Retinal pigment epithelial cell (primary cell): ENCODE results near the gene TUT1.
A peak's percentile ranks its signal among the peaks of the same experiment; 100 is the strongest.
"Not testable (repeated sequence)": the region's sequence is repeated elsewhere in the genome, so short reads cannot be mapped to it uniquely, and the experiment has no call there.

Source experiments
- DNase-seq: peaks from one replicate; pipeline ENCODE4 v3.0.0-alpha.2; 2010; ENCODE audit warnings: low read depth
- H3K4me3 ChIP-seq: 2 replicates; pipeline ENCODE4 v1.5.1; 2011; ENCODE audit warnings: mild to moderate bottlenecking, low read length, control low read depth, moderate library complexity
- CTCF ChIP-seq: conservative IDR thresholded peaks from 2 replicates; pipeline ENCODE4 v1.5.1; 2011; ENCODE audit warnings: low read depth, low read length, control low read depth, inconsistent platforms

TUT1 gene

DNA sequence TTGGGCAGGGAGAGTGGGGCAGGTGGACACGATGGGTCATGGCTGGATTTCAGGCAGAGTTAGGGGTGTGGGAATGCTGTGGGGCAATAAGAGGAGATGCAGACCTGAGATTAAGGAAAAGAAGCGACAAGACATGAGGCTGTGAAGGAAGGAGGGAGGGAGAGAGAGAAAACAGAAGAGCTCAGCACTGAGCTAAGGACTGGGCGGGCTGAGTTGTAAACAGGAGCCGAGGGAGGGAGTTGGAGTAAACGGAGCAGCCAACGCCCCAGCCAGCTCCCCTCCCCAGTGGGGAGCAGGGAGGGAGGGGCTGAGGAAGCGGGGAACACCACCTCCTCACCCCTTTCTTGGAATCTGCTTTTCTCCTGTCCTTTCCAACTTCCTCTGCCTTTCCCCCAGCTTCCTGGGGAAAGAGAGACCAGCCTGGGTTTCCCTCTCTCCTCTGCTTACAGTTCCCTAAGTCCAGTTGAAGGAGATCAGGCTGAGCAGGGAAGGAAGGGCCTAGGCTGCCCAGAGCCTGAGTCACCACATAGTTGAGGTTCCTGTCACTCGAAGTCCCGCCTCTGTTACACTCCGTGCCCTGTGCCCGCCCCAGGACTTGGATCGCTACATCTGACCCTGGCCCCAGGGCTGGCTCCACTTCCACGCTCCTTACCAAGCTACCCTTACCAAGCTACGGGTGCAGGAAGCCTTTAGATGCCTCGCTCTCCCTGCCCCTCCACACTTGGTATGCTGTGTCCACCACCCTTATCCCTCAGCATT lies 38.1 kb downstream of the TUT1 start:
- no peak for TF ChIP-seq CTCF
- DNase-seq: peak; percentile 91
- H3K4me3 ChIP-seq: peak overlapping the region; percentile 26

- H3K4me3 ChIP-seq: peak overlapping the region; percentile 26
Observed at GRCh38 chr11:62552485-62553079, 38.7 kb downstream of the TUT1 start.

GRCh38 chr11:62550478-62550877 lies 40.8 kb downstream of the TUT1 start:
- H3K4me3 ChIP-seq, DNase-seq: not testable (repeated sequence)

More at GRCh38 chr11:62552485-62553079, 38.7 kb downstream of the TUT1 start:
- DNase-seq: no peak
- no peak for TF ChIP-seq CTCF

DNA sequence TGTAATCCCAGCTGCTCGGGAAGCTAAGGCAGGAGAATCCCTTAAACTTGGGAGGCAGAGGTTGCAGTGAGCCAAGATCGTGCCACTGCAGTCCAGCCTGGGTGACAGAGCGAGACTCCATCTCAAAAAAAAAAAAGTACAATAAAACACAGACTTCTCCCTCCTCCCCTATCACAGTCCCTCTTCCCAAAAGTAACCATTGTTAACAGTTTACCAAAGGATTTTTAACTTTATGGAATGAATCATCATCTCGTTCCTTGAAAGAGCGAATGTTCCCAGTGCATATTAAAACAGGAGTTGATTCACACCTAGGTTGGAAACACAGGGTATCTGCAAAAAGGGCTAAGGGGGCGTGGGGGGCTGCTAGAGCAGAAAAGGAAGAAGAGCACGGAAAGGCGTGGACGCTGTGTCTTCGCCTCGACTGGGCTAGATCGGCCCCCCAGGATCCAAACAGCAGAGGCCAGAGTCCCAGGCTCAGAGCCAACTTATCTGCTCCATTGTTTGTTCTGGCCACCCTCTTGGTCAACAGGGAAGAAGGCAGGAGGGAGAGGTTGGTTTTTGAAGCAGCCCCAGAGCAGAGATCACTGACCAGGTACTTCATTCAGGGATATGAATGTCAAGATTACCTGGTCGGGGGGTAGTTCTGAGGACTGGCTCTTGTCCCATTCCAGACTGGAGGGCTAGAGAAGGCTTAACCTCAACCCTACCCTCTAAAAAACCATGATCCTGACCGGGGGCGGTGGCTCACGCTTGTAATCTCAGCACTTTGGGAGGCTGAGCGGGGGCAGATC lies 42.6 kb downstream of the TUT1 start:
- DNase-seq: no peak
- no peak for TF ChIP-seq CTCF
- no peak overlapping the region for H3K4me3 ChIP-seq

GRCh38 chr11:62547691-62548281 lies 43.5 kb downstream of the TUT1 start:
- H3K4me3 ChIP-seq: no peak overlapping the region
- no peak for DNase-seq
- TF ChIP-seq CTCF: no peak

- H3K4me3 ChIP-seq: peak overlapping the region; percentile 50
- no peak for TF ChIP-seq CTCF
- no peak for DNase-seq
Observed at GRCh38 chr11:62546929-62547625, 44.2 kb downstream of the TUT1 start.
